HepG2 (cell line): ENCODE results near the gene LDB3. TPM values are rescaled to one million over a fixed set of nuclear protein-coding genes. Genes with fewer than 3 reads are reported as not detected.

ENCODE experiments used
- ATAC-seq: fragments of 200-7000 bp; cut with Tn5 transposase; 3 replicates; pipeline ENCODE4 v1.9.1; 2020; ENCODE audit warnings: mild to moderate bottlenecking, moderate library complexity
- BruUV-seq: library from RNA; stranded (reverse); fragments of 400-500 nt; replicated peaks from 2 replicates; lab custom pipeline; 2021; lab: Mats Ljungman, UMichigan
- CTCF ChIA-PET: fragments of 300-600 bp; formaldehyde crosslinking; extraction: SDS; loops from one replicate; lab custom pipeline; 2021; ENCODE audit warnings: low total read pairs, inconsistent platforms, low intra/inter-chr PET ratio; lab: Yijun Ruan, JAX
- POLR2A ChIA-PET: fragments of 350-600 bp; sonication (Branson Sonifier 250); formaldehyde crosslinking; loops from one replicate; lab custom pipeline; 2020; ENCODE audit warnings: antibody characterized with exemption, inconsistent platforms; lab: Yijun Ruan, JAX
- DNase-seq: peaks from one replicate; pipeline ENCODE4 v3.0.0-alpha.2; 2015; ENCODE audit warnings: low spot score
- FAIRE-seq: peaks from 3 replicates; lab custom pipeline; 2011; peaks lifted over from hg19 to GRCh38; lab: Jason Lieb, UNC
- H2AFZ ChIP-seq: one replicate; pipeline ENCODE4 v1.6.1; 2011; ENCODE audit warnings: low read length, inconsistent platforms
- H3K27ac ChIP-seq: fragments of 300-600 bp; 3 replicates; pipeline ENCODE4 v1.8.0; 2011; ENCODE audit warnings: mixed run types, mild to moderate bottlenecking, mixed read lengths, low read length, inconsistent platforms; ENCODE audit not compliant: insufficient read depth; ENCODE audit errors: extremely low read length
- H3K27me3 ChIP-seq, 2 experiments: fragments of 200-600 bp in 1 of 2; 2 replicates in 1 of 2; 3 replicates in 1 of 2; pipeline versions ENCODE4 v1.6.0 to v1.8.0; 2011; ENCODE audit warnings: low read length in 2 of 2, mild to moderate bottlenecking in 2 of 2, moderate library complexity in 2 of 2, inconsistent platforms in 1 of 2; ENCODE audit not compliant: insufficient read depth in 2 of 2, control insufficient read depth in 1 of 2
- H3K36me3 ChIP-seq, 2 experiments: fragments of 200-600 bp in 1 of 2; replicated peaks in 1 of 2; 2 replicates in 1 of 2; 3 replicates in 1 of 2; pipeline versions ENCODE4 v1.5.1 to v1.8.0; 2011; ENCODE audit warnings: low read length in 2 of 2, inconsistent platforms in 1 of 2; ENCODE audit not compliant: insufficient read depth in 2 of 2, control insufficient read depth in 1 of 2
- H3K4me1 ChIP-seq: 2 replicates; pipeline ENCODE4 v1.5.1; 2012; ENCODE audit warnings: low read length, inconsistent platforms; ENCODE audit not compliant: insufficient read depth
- H3K4me2 ChIP-seq: 2 replicates; pipeline ENCODE4 v1.6.0; 2011; ENCODE audit warnings: low read depth, low read length, inconsistent platforms
- H3K4me3 ChIP-seq, 3 experiments: fragments of 200-600 bp in 1 of 3; sonication (generic), shearing (Covaris generic) in 1 of 3; replicated peaks in 1 of 3; 2 replicates each; pipeline ENCODE4 v1.5.1; 2011 to 2016; ENCODE audit warnings: low read length in 3 of 3, inconsistent platforms in 2 of 3, low read depth in 2 of 3, mild to moderate bottlenecking in 2 of 3, control low read depth in 1 of 3, mixed read lengths in 1 of 3; ENCODE audit not compliant: insufficient read depth in 1 of 3
- H3K79me2 ChIP-seq: one replicate; pipeline ENCODE4 v1.6.1; 2011; ENCODE audit warnings: low read length, inconsistent platforms; ENCODE audit not compliant: insufficient read depth
- H3K9ac ChIP-seq: 2 replicates; pipeline ENCODE4 v1.6.0; 2011; ENCODE audit warnings: mild to moderate bottlenecking, low read depth, low read length, inconsistent platforms; ENCODE audit not compliant: insufficient read depth
- H3K9me3 ChIP-seq: 2 replicates; pipeline ENCODE4 v1.5.1; 2012; ENCODE audit warnings: mild to moderate bottlenecking, low read length
- H4K20me1 ChIP-seq: 2 replicates; pipeline ENCODE4 v1.6.0; 2011; ENCODE audit warnings: inconsistent platforms, mild to moderate bottlenecking, low read length, moderate library complexity; ENCODE audit not compliant: insufficient read depth
- ETS1 ChIP-seq: sonication (generic); formaldehyde crosslinking; IDR thresholded peaks from 2 replicates; pipeline ENCODE4 v1.4.0; 2020; ENCODE audit warnings: missing genetic modification reagents
- GATAD1 ChIP-seq: IDR thresholded peaks from 2 replicates; pipeline ENCODE4 v1.6.1; 2016; ENCODE audit warnings: missing genetic modification reagents, missing compliant biosample characterization
- GTF2F1 ChIP-seq: fragments of 150-350 bp; IDR thresholded peaks from 2 replicates; pipeline ENCODE4 v1.6.1; 2014; ENCODE audit warnings: low read length
- HNRNPL ChIP-seq: fragments of 200-400 bp; formaldehyde crosslinking; IDR thresholded peaks from 2 replicates; pipeline ENCODE4 v1.6.1; 2017; ENCODE audit warnings: mild to moderate bottlenecking, low read depth, low read length
- JDP2 ChIP-seq: sonication (generic); formaldehyde crosslinking; IDR thresholded peaks from 2 replicates; pipeline ENCODE4 v1.8.1; 2022; ENCODE audit warnings: missing genetic modification reagents, borderline replicate concordance
- LBX2 ChIP-seq: sonication (generic); formaldehyde crosslinking; IDR thresholded peaks from 2 replicates; pipeline ENCODE4 v1.5.0; 2020; ENCODE audit warnings: missing genetic modification reagents, mild to moderate bottlenecking, borderline replicate concordance
- PLSCR1 ChIP-seq: sonication (generic); formaldehyde crosslinking; IDR thresholded peaks from 2 replicates; pipeline ENCODE4 v1.5.0; 2020; ENCODE audit warnings: missing genetic modification reagents, mild to moderate bottlenecking, borderline replicate concordance
- ZNF318 ChIP-seq: sonication (generic); formaldehyde crosslinking; IDR thresholded peaks from 2 replicates; pipeline ENCODE4 v1.4.0; 2020; ENCODE audit warnings: mild to moderate bottlenecking, missing genetic modification reagents
- ZSCAN12 ChIP-seq: sonication (generic); formaldehyde crosslinking; IDR thresholded peaks from 2 replicates; pipeline ENCODE4 v1.9.0; 2021; ENCODE audit warnings: mild to moderate bottlenecking, missing genetic modification reagents
- ZSCAN21 ChIP-seq: sonication (generic); formaldehyde crosslinking; IDR thresholded peaks from 2 replicates; pipeline ENCODE4 v1.8.0; 2022; ENCODE audit warnings: mild to moderate bottlenecking, missing genetic modification reagents, moderate library complexity, borderline replicate concordance
- WGBS: methylation state at CpG from one replicate; pipeline ENCODE4 v1.1.6; 2017; ENCODE audit warnings: low lambda C conversion rate; 5-methylcytosine and 5-hydroxymethylcytosine counted together
- in situ Hi-C: cut with HindIII; loops from 2 replicates; pipeline ENCODE4 v1.10.0; 2017; ENCODE audit warnings: low pct_unique_long_range_greater_than_20kb; ENCODE audit not compliant: extremely low pct_ligation_motif_present
- intact Hi-C: fragments of 100-400 bp; cut with micrococcal nuclease; formaldehyde crosslinking; loops from one replicate; pipeline ENCODE4 v1.10.0; 2022; ENCODE audit not compliant: unreplicated experiment
- polyA plus RNA-seq, 8 experiments: library from polyadenylated mRNA; depleted of rRNA in 3 of 8; stranded (reverse) in 7 of 8; unstranded in 1 of 8; fragments of >200 nt; fragmentation: Illumina TruSeq in 4 of 8; extraction: Trizol in 4 of 8; gene quantifications; 2 replicates each; pipeline versions ENCODE4 v1.2.1 to v1.2.3, GENCODE V29; 2011 to 2016; ENCODE audit warnings: low read depth in 4 of 8, missing spikeins in 1 of 8, mixed read lengths in 1 of 8; ENCODE audit not compliant: insufficient read depth in 1 of 8
- total RNA-seq, 5 experiments: library from RNA; depleted of rRNA; stranded (reverse); fragments of >200 nt; fragmentation: Illumina TruSeq; extraction: Trizol; gene quantifications; 2 replicates each; pipeline ENCODE4 v1.2.3, GENCODE V29; 2016; ENCODE audit warnings: low read depth in 1 of 5

LDB3 gene
- total and polyA plus RNA-seq, 2 of the 13 experiments (the other 11 are each of a cell fraction or from before 2014, with no cell fraction given) = not detected

GRCh38 chr10:86708068-86708782 lies 39.9 kb downstream of the LDB3 start (continued):
- TF ChIP-seq PLSCR1 (CRISPR knock-in tag) = no peak
- no peak for TF ChIP-seq ZSCAN12 (CRISPR knock-in tag)
- no peak for TF ChIP-seq GTF2F1
- TF ChIP-seq, all 625 proteins: peak for 0

- no peak for DNase-seq
- no TSS peak for BruUV-seq
- TF ChIP-seq GTF2F1 = no peak
- TF ChIP-seq JDP2 (CRISPR knock-in tag) = no peak
- no peak for TF ChIP-seq LBX2 (CRISPR knock-in tag)
- no peak for TF ChIP-seq GATAD1 (CRISPR knock-in tag)
- no peak for TF ChIP-seq HNRNPL
- no peak for TF ChIP-seq ZSCAN21 (CRISPR knock-in tag)
- TF ChIP-seq ZNF318 (CRISPR knock-in tag) = no peak
- no peak for TF ChIP-seq ETS1 (CRISPR knock-in tag)
Observed at GRCh38 chr10:86708783-86709380, 40.6 kb downstream of the LDB3 start.

More at GRCh38 chr10:86708783-86709380, 40.6 kb downstream of the LDB3 start:
- Histone ChIP-seq H3K4me2 (no peak overlapping the region), H3K4me1 (peaks cover 14% of the 10 kb centered on the region; the same call in 1 of the 2 replicates), H3K36me3 (no peaks in the 10 kb centered on the region), H2AFZ (no peak overlapping the region), H3K27ac (no peak overlapping the region), H3K9ac (no peak overlapping the region), H3K27me3 (peaks cover 3 to 5% of the 10 kb centered on the region in 2 experiments; a peak in 2 of 5 replicates), H3K79me2 (no peaks in the 10 kb centered on the region), H4K20me1 (no peaks in the 10 kb centered on the region), H3K9me3 (no peaks in the 10 kb centered on the region), H3K4me3 (no peak overlapping the region)
- FAIRE-seq (no peak), ATAC-seq (no peak)
- CTCF ChIA-PET = no interaction called here
- in situ Hi-C loops = no loop called here
- 18% methylated on average over 4 of the region's 5 CpGs for WGBS
- POLR2A ChIA-PET = no interaction called here
- intact Hi-C loops = no loop called here
